IPS DF 19.7 (cell line): ENCODE measurements around the gene MRPS34.

ENCODE experiments used
- DNase-seq: peaks from one replicate; pipeline ENCODE4 v3.0.0-alpha.2; 2013; ENCODE audit warnings: low read depth, low spot score

Gene MRPS34

GRCh38 chr16:1794908-1795666 lies 22.2 kb upstream of the MRPS34 start:
- no peak for DNase-seq

GRCh38 chr16:1794221-1794871 lies 21.4 kb upstream of the MRPS34 start:
- DNase-seq = no peak

GRCh38 chr16:1793578-1794220 lies 20.8 kb upstream of the MRPS34 start, which contains the start of gene IGFALS:
IGFALS (minus strand) TSS chr16:1793705; CDS start chr16:1793652, 53 bp downstream.
- DNase-seq = no peak

- DNase-seq = no peak
Observed at GRCh38 chr16:1792836-1793577, 20.1 kb upstream of the MRPS34 start.

GRCh38 chr16:1791943-1792812 lies 19.2 kb upstream of the MRPS34 start:
- DNase-seq = no peak

GRCh38 chr16:1791256-1791942 lies 18.5 kb upstream of the MRPS34 start:
- DNase-seq = no peak

GRCh38 chr16:1790611-1791255 lies 17.8 kb upstream of the MRPS34 start:
- DNase-seq = no peak

- no peak for DNase-seq
Observed at GRCh38 chr16:1790261-1790610, 17.3 kb upstream of the MRPS34 start.

GRCh38 chr16:1789643-1790045 lies 16.7 kb upstream of the MRPS34 start:
- no peak for DNase-seq

GRCh38 chr16:1788708-1789100 lies 15.8 kb upstream of the MRPS34 start:
- DNase-seq = no peak

GRCh38 chr16:1788095-1788707 lies 15.3 kb upstream of the MRPS34 start:
- no peak for DNase-seq

- no peak for DNase-seq
Observed at GRCh38 chr16:1787322-1788094, 14.6 kb upstream of the MRPS34 start.

GRCh38 chr16:1787056-1787321 lies 14.1 kb upstream of the MRPS34 start:
- no peak for DNase-seq

GRCh38 chr16:1786242-1787055 lies 13.5 kb upstream of the MRPS34 start:
- DNase-seq = no peak

- DNase-seq = no peak
Observed at GRCh38 chr16:1785846-1786170, 12.9 kb upstream of the MRPS34 start.

- DNase-seq = no peak
Observed at GRCh38 chr16:1784977-1785845, 12.3 kb upstream of the MRPS34 start.
